HG03565 (cell line): Measurements from ENCODE around the gene ACTN3.
"Not testable (repeated sequence)": the region's sequence is repeated elsewhere in the genome, so short reads cannot be mapped to it uniquely, and the experiment has no call there.

Experiments used
- ATAC-seq: cut with Tn5 transposase; IDR thresholded peaks from one replicate; pipeline ENCODE4 v1.9.1; 2021; ENCODE audit warnings: mild to moderate bottlenecking, moderate library complexity; ENCODE audit not compliant: unreplicated experiment

The ACTN3 gene

DNA sequence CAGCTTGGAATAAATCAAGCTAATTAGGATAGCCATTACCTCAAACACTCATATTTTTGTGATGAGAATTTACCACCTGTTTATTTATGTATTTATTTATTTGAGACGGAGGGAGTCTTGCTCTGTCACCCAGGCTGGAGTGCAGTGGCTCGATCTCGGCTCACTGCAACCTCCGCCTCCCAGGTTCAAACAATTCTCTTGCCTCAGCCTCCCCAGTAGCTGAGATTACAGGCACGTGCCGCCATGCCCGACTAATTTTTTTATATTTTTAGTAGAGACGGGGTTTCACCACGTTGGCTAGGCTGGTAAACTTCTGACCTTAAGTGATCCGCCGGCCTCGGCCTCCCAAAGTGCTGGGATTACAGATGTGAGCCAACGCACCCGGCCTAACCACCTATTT, 1.8 kb upstream of the ACTN3 start:
- ATAC-seq: not testable (repeated sequence)

DNA sequence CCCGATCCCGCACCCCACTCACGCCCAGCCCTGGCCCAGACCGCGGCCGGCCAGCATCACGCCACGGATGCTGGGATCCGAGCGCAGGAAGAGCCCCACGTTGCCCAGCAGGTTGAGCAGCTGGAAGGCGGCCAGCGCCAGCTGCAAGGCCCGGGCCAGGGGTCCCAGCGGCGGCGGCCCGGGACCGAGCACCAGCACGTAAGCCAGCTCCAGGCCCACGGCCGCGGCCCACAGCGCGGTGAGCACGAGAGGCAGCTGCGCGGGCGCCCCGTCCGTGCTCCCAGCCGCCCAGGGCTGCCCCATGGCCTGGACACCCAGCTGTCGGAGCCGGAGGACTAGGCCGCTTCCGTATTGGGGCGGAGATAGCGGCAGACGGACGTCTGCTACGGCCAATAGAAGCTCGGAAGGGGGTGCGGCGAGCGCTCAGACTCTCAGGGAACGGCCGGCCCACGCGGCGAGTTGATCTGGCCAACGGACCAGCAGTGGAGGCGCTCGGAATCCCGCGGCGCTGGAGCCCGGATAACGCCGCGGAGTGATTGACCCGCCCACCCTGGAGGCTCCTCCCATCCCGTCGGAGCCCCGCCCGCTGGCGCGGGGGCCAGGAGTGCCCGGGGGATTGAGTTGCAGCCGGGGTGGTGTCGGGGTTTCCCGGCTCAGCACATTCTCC, 869 bp upstream of the ACTN3 start, which contains the start of gene ZDHHC24:
ZDHHC24 (minus strand) TSS at position 348 of the 667 bp plus-strand sequence; CDS start at position 303, 45 bp downstream.
- ATAC-seq: peak; percentile 67

DNA sequence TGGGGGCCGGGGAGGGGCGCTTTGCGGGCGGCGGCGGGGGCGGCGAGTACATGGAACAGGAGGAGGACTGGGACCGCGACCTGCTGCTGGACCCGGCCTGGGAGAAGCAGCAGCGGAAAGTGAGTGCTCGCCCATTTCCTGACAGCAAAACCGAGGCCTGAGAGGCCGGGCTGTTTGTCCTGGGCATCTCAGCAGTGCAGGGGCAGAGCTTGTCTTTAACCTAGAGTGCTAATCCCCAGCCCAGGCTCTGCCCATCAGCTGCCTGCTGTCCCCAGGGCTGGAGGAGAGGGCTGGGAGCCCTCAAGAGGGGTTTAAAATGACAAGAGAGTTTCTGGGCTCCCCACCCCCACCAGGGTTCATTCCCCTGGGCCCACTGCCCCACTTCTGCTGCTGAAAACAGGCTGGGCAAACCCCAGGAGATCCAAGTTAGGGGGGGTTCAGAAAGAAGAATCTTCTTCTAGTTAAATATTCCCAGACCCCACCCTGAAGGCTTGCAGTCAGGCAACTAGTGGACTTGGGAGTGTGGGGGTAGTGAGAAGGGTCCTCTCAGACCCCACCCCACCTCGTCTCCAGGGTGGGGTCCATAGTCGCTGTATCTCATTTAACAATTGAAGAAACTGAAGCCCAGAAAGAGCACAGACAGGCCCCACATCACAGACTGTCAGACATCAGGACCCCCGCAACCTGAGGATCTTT, 411 bp downstream of the ACTN3 start:
- no peak for ATAC-seq

DNA sequence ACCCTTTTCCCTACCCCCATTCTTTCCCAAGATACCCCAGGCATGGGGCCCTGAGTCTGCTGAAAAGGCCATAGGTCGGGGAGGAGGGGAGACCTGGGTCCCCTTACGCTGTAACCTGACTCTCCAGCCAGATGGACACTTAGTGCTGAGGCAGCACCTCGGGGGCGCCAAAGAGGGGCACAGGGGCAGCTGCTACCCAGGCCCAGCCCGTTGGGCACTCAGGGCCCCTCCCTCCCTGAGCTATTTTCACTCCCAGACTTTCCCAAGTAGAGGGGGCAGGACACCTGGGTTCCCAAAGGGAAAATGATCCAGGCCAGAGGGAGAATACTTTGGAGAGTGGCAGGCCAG, 933 bp downstream of the ACTN3 start:
- no peak for ATAC-seq

DNA sequence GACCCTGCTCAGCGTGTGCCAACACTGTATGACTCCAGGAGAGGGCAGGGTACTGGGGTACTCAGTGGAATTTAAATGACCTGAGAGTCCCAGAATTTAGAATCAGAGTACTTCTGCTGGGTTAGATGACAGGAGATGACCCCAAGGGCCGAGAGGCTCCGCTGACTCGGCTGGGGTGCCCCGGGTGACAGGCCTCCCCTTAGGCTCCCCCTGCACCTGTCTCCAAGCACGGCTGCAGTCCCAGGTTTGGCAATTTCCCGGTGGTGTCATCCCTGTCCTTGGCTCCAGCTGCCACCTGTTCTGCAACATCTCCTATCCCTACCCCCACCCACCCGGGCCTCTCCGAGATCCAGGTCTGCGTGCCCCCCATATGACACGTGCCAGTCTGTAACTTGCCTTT, 1.3 kb downstream of the ACTN3 start:
- ATAC-seq: no peak

DNA sequence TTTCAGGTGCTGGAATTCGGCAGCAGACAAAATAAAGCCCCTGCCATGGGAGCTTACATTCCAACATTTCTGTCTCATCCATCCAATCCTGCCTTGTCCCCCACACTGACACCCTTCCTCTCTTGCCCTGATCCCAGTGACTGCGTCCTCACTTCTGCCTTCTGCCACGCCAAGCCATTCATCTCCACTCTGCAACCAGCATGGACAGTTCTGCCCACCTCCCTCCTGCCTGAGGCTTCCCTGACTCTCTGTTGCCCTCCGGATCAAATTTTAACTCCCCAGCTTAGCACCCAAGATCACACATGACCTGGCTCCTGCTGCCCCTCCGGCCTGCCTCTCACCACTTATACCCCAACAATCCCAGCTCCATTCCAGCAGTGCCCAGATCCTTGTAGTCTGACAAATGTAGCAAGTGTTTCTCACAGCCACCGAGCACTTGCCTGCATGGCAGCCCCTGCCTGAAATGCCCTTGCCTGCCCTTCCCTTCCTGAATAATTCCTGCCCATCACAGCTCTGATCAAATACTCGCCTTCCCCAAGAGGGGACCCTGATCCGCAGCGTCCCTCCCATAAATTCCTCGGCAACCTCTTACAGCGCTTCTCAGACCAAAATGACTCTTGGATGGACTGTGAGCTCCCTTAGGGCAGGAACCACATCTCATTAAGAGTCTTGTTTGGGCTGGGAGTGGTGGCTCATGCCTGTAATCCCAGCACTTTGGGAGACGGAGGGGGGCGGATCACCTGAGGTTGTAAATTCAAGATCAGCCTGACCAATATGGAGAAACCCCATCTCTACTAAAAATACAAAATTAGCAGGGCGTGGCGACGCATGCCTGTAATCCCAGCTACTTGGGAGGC, 2.3 kb downstream of the ACTN3 start:
- no peak for ATAC-seq

DNA sequence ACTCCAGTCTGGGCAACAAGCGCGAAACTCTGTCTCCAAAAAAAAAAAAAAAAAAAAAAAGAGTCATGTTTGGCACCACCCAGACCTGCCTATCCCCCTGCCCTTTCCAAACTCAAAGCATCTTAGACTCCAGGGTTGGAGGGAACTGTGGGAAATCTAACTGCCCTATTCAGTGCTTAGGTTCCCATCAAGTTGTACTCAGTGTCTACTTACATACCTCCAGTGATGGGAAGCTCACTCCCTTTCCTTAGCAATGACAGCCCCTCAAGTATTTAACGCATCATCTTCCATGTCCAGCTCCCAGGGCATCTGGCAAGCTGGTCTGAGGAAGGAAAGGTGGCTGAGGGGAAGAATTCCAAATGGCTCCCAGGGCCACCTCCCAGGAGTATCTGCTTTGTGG, 3.0 kb downstream of the ACTN3 start:
- no peak for ATAC-seq

DNA sequence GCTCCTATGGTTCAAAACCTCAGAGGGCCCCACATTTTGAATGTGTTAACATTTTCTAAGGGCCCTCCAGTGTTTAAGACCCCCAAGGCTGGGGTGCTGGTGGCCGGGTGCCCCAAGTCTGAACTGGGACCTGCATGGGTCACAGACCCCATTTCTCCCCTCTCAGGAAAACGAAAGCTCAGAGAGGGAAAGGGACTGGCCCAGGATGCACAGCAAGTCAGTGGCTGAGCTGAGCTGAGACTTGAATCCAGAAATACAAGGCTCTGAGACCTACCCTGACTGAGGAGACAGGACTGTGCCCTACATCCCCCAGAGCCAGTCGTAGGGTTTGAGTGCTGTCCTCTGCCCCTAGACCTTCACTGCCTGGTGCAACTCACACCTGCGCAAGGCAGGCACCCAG, 4.2 kb downstream of the ACTN3 start:
- ATAC-seq: no peak

DNA sequence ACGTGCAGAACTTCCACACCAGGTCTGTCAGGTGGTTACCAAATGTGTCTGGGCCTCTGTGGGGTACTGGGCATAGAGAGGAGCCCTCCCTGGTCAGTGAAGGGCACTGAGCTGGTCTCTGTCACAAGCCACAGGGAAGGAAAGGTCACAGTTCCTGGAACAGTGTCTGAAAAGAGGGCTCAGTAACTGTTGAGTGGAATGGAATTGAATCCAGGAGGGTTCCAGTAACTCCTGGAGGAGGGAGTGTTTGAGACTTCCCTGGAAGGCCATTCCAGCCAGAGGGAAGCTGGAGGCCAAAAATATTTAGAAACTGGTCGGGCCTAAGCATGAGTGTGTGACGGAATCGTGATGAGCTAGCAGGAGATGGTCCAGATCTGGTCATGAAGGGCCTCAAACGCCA, 7.9 kb downstream of the ACTN3 start:
- ATAC-seq: no peak

DNA sequence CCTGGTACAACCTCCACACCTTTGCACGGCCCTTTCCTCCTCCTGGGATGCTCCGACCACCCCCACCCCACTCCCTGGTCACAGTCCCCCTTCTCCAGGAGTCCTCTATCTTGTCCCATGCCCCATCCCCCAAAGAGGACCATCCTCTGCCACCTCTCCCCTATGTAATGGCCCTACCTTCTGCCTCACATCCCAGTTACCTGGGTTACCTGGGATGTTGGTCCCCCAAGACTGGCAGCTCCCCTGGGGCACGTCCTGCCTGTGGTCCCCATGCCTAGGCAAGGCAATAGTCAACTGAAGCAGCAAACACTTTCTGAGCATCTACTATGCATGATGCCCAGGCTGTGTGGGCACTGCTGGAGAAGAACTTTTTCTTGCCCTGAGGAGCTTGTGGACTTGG, 8.7 kb downstream of the ACTN3 start:
- no peak for ATAC-seq

DNA sequence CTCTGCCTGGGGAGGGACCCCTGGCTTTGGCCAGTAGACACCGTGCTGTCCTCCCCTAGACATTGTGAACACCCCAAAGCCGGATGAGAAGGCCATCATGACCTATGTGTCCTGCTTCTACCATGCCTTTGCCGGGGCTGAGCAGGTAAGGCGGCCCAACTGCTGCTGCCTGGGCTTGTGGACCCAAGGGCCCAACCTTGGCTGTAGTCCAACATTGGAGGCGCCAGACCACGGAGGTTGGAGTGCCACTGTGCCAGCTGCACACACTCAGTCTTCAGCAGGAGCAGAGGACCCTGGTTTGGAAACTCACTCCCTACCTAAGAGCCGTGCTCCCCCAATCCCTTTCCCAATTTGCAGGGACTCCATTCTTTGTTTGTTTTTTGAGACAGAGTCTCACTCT, 9.4 kb downstream of the ACTN3 start:
- ATAC-seq: no peak

DNA sequence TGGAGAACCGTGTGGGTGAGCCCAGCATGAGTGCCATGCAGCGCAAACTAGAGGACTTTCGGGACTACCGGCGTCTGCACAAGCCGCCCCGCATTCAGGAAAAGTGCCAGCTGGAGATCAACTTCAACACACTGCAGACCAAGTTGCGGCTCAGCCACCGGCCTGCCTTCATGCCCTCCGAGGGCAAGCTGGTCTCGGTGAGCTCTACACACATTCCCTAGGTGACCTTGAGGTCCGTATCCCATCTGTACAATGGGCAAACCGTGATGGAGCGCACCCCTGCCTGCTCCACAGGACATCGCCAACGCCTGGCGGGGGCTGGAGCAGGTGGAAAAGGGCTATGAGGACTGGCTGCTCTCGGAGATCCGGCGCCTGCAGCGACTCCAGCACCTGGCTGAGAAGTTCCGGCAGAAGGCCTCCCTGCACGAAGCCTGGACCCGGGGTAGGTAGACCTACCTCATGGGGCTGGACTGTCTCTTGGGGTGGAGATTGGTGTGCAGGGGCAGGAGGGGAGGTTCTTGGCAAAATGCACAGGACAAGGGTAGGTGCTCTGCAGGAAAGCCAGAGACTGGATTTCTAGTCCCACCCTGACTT, 11.1 kb downstream of the ACTN3 start:
- no peak for ATAC-seq

DNA sequence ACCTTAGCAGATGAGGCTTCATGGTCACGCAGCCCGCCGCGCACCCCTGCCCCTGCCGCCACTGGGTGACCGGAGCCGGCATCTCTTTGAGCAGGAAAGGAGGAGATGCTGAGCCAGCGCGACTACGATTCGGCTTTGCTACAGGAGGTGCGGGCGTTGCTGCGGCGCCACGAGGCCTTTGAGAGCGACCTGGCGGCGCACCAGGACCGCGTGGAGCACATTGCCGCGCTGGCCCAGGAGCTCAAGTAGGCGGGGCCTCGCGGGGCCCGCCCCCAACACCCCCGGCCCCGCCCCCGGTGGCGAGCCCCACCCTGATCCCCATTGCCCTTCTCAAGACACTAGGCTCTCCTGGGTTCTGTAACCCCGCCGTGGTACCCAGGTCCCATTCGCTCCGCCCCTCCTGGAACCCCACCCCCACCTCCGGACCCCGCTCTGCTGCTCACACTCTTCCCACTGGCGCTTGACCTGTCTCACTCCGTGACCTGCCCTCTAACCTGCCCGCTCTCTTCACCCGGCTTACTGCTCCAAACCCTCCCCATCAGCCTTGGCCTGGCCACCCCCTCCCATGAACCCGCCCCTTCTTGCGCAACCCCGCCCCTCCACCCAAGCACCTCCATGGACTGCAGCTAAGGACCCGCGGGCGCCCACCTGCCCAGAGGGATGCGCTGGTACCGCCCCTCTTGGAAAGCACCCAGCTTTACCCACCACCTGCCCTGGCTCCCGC, 12.6 kb downstream of the ACTN3 start:
- ATAC-seq: no peak

DNA sequence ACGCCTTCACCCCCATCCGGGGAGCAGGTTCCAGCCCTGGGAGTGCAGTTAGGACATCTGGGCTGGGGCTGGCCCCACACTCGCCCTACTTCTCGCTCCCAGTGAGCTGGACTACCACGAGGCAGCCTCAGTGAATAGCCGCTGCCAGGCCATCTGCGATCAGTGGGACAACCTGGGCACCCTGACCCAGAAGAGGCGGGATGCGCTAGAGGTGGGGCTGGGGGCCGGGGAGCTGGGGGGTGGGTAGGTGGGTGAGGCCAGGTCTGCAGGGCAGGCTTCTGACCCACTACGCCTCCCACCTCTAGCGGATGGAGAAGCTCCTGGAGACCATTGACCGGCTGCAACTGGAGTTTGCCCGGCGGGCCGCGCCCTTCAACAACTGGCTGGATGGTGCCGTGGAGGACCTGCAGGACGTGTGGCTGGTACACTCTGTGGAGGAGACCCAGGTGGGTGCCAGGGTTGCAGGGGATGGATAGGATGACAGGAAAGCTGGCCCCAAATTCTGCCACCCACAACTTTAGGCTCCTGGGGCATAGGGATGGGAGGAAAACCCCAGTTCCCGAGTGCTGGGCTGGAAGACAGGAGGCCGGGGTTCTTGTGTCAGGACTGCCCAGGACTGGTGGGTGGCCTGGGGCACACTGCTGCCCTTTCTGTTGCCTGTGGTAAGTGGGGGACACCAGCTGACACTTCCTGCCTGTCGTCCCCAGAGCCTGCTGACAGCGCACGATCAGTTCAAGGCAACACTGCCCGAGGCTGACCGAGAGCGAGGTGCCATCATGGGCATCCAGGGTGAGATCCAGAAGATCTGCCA, 13.4 kb downstream of the ACTN3 start:
- ATAC-seq: no peak

DNA sequence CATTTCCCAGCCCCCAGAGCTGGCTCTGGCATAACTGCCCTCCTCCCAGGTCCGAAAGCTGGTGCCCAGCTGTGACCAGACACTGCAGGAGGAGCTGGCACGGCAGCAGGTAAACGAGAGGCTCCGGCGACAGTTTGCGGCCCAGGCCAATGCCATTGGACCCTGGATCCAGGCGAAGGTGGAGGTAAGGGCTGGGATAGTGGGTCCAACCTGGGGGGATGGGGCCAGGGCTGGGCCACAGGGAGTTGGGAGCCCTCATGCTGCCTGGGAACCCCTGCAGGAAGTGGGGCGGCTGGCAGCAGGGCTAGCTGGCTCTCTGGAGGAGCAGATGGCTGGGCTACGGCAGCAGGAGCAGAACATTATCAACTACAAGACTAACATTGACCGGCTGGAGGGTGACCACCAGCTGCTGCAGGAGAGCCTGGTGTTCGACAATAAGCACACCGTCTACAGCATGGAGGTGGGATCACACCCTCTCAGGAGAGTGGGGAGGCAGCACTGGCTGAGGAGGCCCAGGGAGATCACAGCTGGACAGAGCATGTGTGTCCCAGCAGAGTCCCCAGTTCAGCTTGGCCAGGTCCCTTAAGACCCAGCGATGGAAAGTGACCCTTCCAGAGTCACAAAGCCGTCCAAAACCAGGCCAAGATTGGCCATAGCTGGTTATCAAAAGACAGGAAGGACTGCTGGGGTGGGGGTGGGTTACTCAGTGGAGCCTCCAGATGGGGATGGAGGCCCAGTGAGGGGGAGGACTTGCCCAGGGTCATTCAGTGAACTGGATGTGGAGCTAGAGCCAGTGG, 14.7 kb downstream of the ACTN3 start:
- no peak for ATAC-seq

DNA sequence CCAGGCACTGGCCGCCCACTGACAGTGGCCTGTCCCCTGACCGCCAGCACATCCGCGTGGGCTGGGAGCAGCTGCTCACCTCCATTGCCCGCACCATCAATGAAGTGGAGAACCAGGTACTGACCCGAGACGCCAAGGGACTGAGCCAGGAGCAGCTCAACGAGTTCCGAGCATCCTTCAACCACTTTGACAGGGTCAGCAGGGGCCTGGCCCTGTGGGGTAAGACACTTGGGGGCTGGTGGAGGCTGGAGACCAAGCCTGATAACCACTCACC, 15.2 kb downstream of the ACTN3 start:
- ATAC-seq: no peak

DNA sequence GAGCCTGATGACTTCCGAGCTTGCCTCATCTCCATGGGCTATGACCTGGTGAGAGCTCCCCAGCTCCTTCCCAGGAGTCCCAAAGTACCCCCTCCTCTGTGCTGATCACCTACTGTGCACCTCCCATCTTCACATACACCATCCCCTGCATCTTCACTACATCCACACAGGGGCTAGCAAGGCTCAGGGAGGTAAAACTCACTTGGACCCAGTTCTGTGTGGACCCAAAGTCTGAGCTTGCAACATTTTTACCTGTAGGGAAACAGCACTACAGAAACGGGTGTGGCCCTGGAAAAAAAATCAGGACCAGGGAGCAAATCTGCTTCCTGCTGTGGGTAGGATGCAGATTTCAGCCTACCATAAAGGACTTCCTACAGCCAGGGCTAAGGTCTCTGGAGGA, 15.6 kb downstream of the ACTN3 start:
- no peak for ATAC-seq

DNA sequence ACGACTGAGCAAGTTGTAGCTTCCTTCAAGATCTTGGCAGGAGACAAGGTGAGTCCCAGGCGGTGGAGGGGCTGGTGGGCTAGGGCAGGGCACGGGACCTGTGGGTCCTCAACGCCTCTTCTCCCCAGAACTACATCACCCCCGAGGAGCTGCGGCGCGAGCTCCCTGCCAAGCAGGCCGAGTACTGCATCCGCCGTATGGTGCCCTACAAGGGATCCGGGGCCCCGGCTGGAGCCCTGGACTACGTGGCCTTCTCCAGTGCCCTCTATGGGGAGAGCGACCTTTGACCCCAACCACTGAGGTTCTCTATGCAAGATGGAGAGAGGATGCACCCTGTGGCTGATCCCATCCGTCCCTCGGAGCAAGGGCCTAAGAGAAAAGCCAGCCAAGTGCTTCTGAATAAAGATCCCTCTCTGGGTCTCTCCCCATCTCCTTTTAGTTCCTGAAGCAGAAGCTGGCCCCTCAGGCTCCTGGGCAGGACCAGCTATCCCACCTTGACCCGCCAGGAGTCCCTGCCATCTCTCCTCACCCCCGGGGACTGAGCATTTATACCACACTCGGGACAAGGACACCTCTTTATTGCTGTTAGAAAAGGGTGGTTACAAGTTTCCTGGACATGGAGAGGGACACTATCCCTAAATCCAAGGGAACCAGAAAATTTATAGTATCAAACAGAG, 16.3 kb downstream of the ACTN3 start:
- ATAC-seq: no peak

DNA sequence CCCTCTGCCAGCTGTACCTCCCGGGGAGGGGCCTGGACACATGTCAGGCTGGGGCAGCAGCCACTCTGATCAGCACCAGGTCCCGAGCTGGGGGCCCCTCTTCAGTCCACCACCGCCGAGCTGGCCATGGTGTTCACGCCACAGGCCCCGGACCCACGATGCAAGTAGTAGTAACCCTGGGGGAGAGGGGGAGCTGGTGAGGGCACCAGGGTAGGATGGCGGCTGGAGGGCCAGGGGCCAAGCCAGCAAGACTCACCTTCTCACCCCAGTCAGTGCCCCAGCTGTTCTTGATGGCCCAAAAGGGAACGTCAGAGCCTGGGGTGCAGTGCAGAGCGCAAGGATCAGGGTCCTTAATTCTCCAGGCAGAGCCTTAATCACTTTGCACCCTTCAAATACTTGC, 17.1 kb downstream of the ACTN3 start:
- ATAC-seq: no peak
